DOHH2 (cell line): Measurements from ENCODE around the gene TSC2.

ENCODE experiments used
- EZH2phosphoT487 ChIP-seq: fragments of 200-600 bp; sonication (generic); IDR thresholded peaks from 2 replicates; pipeline ENCODE4 v1.6.1; 2017; ENCODE audit warnings: borderline replicate concordance, mild to moderate bottlenecking, antibody characterized with exemption, low read length, moderate library complexity, mixed read lengths
- TF ChIP-seq, protein P1 (sequence below): fragments of 200-600 bp; sonication (generic); IDR thresholded peaks from one replicate; pipeline ENCODE4 v1.5.1; 2014; ENCODE audit warnings: antibody characterized with exemption, mild to moderate bottlenecking, low read depth, low read length; ENCODE audit not compliant: poor library complexity, severe bottlenecking

DNA sequence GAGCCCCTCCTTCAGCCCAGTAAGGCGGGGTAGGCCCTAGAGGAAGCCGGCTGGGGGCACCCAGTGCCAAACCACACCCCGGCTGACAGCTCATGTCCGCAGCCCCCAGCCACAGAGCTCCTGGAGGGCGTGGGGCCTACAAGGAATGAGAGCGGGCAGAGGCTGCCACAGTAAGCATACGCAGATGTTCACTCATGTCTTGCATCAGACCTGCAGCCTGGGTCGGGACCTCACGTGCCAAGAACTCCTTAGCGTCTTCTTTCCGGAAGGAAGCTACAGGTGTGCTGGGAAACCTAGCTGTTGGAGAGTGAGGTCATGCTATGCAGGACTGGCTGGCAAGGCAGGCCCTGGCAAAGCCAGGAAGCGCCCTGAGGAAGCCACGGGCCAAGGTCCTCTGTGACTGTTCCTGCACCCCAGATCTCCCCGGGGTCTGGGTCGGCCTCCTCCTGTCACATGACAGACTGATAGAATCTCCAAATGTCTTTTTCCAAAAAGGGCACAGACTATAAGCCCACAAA is 39.7 kb upstream of the TSC2 start:
- TF ChIP-seq, protein P1, sequence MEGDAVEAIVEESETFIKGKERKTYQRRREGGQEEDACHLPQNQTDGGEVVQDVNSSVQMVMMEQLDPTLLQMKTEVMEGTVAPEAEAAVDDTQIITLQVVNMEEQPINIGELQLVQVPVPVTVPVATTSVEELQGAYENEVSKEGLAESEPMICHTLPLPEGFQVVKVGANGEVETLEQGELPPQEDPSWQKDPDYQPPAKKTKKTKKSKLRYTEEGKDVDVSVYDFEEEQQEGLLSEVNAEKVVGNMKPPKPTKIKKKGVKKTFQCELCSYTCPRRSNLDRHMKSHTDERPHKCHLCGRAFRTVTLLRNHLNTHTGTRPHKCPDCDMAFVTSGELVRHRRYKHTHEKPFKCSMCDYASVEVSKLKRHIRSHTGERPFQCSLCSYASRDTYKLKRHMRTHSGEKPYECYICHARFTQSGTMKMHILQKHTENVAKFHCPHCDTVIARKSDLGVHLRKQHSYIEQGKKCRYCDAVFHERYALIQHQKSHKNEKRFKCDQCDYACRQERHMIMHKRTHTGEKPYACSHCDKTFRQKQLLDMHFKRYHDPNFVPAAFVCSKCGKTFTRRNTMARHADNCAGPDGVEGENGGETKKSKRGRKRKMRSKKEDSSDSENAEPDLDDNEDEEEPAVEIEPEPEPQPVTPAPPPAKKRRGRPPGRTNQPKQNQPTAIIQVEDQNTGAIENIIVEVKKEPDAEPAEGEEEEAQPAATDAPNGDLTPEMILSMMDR: no peak
- no peak for TF ChIP-seq EZH2phosphoT487
